ENCODE results near the gene DDAH1.

DNA sequence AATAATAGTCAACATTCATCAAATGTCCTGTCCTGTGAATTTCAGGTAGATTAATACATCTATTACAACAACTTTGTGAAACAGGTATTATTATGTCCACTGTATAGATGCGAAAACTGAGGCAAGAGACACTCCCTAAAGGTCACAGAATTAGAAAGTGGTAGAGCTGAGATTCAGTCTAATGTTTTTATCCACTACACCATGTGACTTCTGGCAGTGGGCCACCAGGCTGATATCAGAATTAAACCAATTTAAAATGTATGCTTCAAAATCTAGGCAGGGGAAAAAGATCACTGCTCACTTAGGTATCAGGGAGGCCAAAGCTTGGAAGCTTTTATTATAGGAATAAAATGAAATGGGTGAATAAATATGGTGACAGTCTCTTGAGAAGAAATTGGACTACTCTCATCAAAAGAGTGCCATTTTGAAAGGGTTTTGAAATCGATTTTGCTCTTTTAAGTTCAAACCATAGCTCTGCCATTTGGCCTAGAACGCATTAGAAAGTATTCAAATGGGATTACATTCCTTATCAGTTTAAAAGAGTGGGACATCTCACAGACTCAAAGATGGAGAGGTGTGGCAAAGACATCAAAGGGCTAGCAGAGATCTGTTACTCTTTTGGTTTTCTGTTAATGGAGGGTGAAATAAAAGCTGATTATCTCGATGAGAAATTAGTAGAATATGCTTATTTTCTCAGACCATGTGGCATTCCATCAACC lies 1.9 kb downstream of the DDAH1 start:
- TF ChIP-seq EZH2 (IDR thresholded peaks at IDR 0.05; ENCODE audit: low read depth, unreplicated experiment) (no peak), STAT1 (IDR thresholded peaks at IDR 0.05; ENCODE audit: unreplicated experiment) (no peak), NANOG (IDR thresholded peaks at IDR 0.05; ENCODE audit: borderline replicate concordance) (no peak), POLR2AphosphoS5 (IDR thresholded peaks at IDR 0.05; ENCODE audit: low read depth) (no peak), CREB1 (CRISPR knock-in tag; IDR thresholded peaks at IDR 0.05; ENCODE audit: low read depth) (no peak)
- TF ChIP-seq, protein P1, sequence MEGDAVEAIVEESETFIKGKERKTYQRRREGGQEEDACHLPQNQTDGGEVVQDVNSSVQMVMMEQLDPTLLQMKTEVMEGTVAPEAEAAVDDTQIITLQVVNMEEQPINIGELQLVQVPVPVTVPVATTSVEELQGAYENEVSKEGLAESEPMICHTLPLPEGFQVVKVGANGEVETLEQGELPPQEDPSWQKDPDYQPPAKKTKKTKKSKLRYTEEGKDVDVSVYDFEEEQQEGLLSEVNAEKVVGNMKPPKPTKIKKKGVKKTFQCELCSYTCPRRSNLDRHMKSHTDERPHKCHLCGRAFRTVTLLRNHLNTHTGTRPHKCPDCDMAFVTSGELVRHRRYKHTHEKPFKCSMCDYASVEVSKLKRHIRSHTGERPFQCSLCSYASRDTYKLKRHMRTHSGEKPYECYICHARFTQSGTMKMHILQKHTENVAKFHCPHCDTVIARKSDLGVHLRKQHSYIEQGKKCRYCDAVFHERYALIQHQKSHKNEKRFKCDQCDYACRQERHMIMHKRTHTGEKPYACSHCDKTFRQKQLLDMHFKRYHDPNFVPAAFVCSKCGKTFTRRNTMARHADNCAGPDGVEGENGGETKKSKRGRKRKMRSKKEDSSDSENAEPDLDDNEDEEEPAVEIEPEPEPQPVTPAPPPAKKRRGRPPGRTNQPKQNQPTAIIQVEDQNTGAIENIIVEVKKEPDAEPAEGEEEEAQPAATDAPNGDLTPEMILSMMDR (conservative IDR thresholded peaks at IDR 0.05; ENCODE audit: low read depth in 2 of 2), result no peak
- TF ChIP-seq, protein P2, sequence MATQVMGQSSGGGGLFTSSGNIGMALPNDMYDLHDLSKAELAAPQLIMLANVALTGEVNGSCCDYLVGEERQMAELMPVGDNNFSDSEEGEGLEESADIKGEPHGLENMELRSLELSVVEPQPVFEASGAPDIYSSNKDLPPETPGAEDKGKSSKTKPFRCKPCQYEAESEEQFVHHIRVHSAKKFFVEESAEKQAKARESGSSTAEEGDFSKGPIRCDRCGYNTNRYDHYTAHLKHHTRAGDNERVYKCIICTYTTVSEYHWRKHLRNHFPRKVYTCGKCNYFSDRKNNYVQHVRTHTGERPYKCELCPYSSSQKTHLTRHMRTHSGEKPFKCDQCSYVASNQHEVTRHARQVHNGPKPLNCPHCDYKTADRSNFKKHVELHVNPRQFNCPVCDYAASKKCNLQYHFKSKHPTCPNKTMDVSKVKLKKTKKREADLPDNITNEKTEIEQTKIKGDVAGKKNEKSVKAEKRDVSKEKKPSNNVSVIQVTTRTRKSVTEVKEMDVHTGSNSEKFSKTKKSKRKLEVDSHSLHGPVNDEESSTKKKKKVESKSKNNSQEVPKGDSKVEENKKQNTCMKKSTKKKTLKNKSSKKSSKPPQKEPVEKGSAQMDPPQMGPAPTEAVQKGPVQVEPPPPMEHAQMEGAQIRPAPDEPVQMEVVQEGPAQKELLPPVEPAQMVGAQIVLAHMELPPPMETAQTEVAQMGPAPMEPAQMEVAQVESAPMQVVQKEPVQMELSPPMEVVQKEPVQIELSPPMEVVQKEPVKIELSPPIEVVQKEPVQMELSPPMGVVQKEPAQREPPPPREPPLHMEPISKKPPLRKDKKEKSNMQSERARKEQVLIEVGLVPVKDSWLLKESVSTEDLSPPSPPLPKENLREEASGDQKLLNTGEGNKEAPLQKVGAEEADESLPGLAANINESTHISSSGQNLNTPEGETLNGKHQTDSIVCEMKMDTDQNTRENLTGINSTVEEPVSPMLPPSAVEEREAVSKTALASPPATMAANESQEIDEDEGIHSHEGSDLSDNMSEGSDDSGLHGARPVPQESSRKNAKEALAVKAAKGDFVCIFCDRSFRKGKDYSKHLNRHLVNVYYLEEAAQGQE (IDR thresholded peaks at IDR 0.05; ENCODE audit: unreplicated experiment), result no peak

Data from GM23338 (cell line).